Skin of body (tissue), 2 donors: ENCODE measurements around the gene CD300LD. TPM values are rescaled to one million over a fixed set of nuclear protein-coding genes. Genes with fewer than 3 reads are reported as not detected.

Experiments
- DNase-seq: peaks from one replicate; lab custom pipeline; 2025; lab: John Stamatoyannopoulos, UW
- total RNA-seq: library from RNA; depleted of rRNA; stranded (reverse); fragments of >200 nt; gene quantifications from one replicate; pipeline ENCODE4 v1.2.3, GENCODE V29; 2014

Gene CD300LD
- total RNA-seq, 1 donor from 2014 or later: 0.20 TPM

GRCh38 chr17:74544991-74545842 is 46.9 kb downstream of the CD300LD start:
- no peak for DNase-seq

GRCh38 chr17:74543891-74544760 is 48.0 kb downstream of the CD300LD start:
- DNase-seq: no peak

- no peak for DNase-seq
Measured at GRCh38 chr17:74543406-74543805, 48.7 kb downstream of the CD300LD start.

- no peak for DNase-seq
Measured at GRCh38 chr17:74542727-74543383, 49.2 kb downstream of the CD300LD start.

GRCh38 chr17:74542166-74542565 is 49.9 kb downstream of the CD300LD start:
- no peak for DNase-seq

GRCh38 chr17:74541176-74542111 is 50.6 kb downstream of the CD300LD start:
- DNase-seq: no peak

GRCh38 chr17:74539281-74539820 is 52.7 kb downstream of the CD300LD start:
- no peak for DNase-seq

GRCh38 chr17:74536890-74537289 is 55.2 kb downstream of the CD300LD start:
- no peak for DNase-seq

GRCh38 chr17:74532115-74532514 is 60.0 kb downstream of the CD300LD start:
- DNase-seq: no peak

- no peak for DNase-seq
Measured at GRCh38 chr17:74531231-74531761, 60.8 kb downstream of the CD300LD start, which contains the start of gene CD300LB. Gene CD300LB (minus strand): TSS chr17:74531475. CDS start chr17:74531350, 125 bp downstream.

- DNase-seq: no peak
Measured at GRCh38 chr17:74530831-74531150, 61.3 kb downstream of the CD300LD start.

Other genes with a start within 250 kb of the CD300LD start
- gene BTBD17, start 230.4 kb downstream of the CD300LD start, total RNA-seq: not detected
- not detected for gene GPR142, start 224.8 kb downstream of the CD300LD start, total RNA-seq
- gene GPRC5C, start 160.2 kb downstream of the CD300LD start, total RNA-seq: 15.4 TPM
- 6.0 TPM for gene CD300A, start 125.6 kb downstream of the CD300LD start, total RNA-seq
- 0.59 TPM for gene CD300LB, start 60.8 kb downstream of the CD300LD start, total RNA-seq
- 0.39 TPM for gene CD300C, start 46.2 kb downstream of the CD300LD start, total RNA-seq
- 0.79 TPM for gene CD300H, start 24.8 kb downstream of the CD300LD start, total RNA-seq
- 1.2 TPM for gene CD300E, start 31.5 kb upstream of the CD300LD start, total RNA-seq
- gene CD300LF, start 120.6 kb upstream of the CD300LD start, total RNA-seq: 0.49 TPM
- 0.69 TPM for gene RAB37, start 145.0 kb upstream of the CD300LD start, total RNA-seq
- 7.5 TPM for gene NHERF1, start 156.3 kb upstream of the CD300LD start, total RNA-seq
- 26.2 TPM for gene NAT9, start 184.1 kb upstream of the CD300LD start, total RNA-seq